NCI-H1436 treated with DMSO at 0.1 percent for 48 hours (cell line): Measurements from ENCODE around the gene TLE3.

Experiments
- DNase-seq: peaks from one replicate; lab custom pipeline; 2025; lab: John Stamatoyannopoulos, UW

TLE3 gene

GRCh38 chr15:70031261-70031660 lies 66.5 kb downstream of the TLE3 start:
- DNase-seq, result no peak

DNA sequence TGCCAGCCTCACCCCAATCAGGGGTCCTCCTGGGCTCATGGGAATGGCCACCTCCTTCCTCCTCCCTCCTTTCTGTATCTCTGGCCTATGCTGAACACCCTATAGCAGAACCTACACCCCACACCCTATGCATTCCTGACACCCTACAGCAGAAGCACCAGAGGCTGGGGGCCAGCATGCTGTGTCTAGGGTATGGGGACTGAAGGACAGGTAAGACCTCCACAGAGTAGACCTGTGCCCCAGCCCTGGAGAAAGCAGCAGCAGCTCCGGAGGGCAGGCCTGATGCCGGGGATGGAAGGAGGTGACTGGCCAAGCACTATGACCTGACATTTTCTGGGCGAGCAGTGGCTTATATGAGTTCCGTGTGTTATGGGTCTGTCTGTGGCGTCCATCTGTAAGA lies 66.9 kb downstream of the TLE3 start:
- DNase-seq, result no peak

GRCh38 chr15:70029297-70029701 lies 68.4 kb downstream of the TLE3 start:
- DNase-seq, result no peak

DNA sequence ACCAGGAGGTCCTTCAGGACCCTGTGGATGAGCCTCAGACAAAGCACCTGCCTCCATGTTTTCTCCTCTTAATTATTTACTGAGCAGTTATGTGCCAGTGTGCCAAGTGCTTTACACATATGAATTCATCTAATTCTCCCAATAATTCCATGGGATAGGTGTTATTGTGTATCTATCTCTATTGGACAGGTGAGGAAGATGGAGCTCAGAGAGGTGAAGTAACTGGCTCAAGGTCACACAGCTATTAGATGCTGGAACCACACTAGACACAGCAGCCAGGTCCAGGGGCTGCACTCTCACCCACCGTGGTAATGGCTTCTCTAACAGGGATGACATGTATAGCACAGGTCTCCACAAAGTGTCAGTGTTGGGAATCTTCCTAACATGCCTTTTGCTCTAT lies 70.2 kb downstream of the TLE3 start:
- DNase-seq, result no peak

GRCh38 chr15:70026991-70027390 lies 70.7 kb downstream of the TLE3 start:
- DNase-seq, result no peak

- DNase-seq, result no peak
Observed at GRCh38 chr15:70025413-70026296, 72.1 kb downstream of the TLE3 start.

DNA sequence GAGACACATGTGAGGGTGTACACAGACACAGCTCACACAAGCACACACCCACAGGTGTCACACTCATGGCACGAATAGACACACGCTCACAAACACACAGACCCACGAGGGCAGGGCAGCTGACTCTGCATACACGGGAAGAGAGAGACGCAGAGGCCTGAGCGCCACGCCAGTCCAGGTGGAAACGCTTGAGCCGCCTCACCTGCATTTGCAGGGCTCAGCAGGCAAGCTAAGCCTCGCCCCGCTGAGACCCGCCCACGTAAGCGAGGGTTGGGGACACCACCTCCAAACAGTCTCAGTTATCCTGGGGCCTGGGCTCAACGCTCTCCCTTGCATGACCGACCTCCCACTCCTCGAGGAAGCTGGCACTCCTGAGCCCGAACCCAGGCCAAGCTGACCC lies 73.2 kb downstream of the TLE3 start:
- DNase-seq, result no peak

GRCh38 chr15:70023769-70024491 lies 73.8 kb downstream of the TLE3 start:
- peak; percentile 24 for DNase-seq

- no peak for DNase-seq
Observed at GRCh38 chr15:70023064-70023768, 74.5 kb downstream of the TLE3 start.

DNA sequence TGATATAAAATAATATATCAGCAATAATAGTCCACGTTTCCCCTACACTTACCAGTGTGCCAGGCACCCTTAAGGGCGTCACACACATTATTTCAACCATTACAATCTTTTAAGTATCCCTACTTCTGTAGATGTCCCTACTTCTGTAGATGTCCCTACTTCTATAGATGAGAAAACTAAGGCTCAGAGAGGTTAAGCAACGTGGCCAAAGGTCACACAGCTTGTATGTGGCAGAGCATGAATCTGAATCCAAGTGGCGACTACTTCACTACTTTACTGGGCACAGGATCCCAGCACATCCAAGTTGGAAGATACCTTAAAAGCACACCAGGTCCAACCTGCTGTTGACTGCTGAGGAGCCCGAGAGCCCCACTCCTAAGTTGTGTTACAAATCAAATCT lies 77.5 kb downstream of the TLE3 start:
- DNase-seq, result no peak

DNA sequence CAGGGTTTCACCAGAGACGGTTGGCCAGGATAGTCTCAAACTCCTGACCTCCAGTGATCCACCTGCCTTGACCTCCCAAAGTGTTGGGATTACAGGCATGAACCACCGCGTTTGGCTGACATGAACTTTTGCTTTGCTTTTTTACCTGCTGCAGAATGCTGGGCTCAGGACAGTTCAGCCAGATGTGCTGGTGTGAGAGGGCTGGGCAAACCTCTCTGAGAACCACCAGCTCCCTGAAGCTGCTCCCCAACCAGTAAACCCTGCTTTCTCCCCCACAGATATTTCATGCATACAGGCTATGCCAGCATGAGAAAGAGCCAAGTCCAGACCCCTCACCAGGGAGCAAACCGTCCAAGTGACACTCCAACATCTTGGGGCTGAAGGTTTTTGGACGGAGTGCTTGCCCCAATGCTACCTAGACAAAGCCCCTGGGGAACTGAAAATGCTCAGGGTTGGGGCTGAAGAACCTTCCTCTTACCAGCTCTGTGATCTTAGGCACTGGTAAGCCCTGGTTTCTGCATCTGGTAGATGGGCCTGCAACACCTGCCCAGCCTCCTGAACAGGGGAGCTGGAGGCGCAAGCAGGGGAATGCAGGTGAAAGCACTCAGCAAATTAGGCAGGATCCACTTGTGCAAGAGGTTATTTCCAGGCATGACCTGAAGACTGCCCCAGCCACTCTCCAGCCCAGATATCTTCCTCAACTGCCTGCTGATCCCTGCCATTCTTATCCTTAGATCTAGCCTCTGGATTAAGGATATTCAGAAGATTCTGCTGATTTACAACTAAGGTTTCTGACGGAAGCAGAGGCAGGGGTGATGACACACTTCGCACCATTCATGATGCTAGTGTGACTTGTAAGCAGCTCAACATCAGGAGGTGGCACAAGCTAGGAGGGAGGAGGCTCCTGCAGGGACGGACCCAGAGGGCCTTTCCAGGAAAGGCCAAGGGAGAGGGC lies 78.8 kb downstream of the TLE3 start:
- DNase-seq, result no peak

- DNase-seq, result no peak
Observed at GRCh38 chr15:70017801-70018200, 79.9 kb downstream of the TLE3 start.

GRCh38 chr15:70017025-70017424 lies 80.7 kb downstream of the TLE3 start:
- no peak for DNase-seq

DNA sequence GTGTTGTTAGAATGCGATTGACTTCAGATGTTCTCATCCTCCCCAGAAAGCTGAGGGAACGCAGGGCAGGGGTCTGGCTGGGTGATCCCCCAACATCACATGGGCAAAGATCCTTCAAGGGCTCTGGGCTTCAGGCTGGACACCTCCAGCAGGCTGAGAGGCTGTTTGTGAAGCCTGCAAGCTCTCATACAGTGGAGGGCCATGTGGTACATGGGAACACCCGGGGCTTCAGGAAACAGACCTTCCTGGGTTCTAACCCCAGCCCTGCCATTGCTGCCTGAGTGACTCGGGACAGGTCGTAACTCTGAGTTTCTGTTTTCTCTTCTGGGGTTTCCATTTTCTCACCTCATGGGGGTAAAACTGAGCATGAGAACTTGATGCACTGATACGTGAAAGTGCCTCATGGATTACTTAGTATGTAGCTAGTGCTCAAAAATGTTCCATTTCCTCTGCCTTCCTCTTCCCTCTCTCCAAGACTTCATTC lies 81.2 kb downstream of the TLE3 start:
- DNase-seq, result no peak

- no peak for DNase-seq
Observed at GRCh38 chr15:70014860-70015490, 82.7 kb downstream of the TLE3 start.

- no peak for DNase-seq
Observed at GRCh38 chr15:70014331-70014730, 83.4 kb downstream of the TLE3 start.

- no peak for DNase-seq
Observed at GRCh38 chr15:70013656-70014313, 83.9 kb downstream of the TLE3 start.

DNA sequence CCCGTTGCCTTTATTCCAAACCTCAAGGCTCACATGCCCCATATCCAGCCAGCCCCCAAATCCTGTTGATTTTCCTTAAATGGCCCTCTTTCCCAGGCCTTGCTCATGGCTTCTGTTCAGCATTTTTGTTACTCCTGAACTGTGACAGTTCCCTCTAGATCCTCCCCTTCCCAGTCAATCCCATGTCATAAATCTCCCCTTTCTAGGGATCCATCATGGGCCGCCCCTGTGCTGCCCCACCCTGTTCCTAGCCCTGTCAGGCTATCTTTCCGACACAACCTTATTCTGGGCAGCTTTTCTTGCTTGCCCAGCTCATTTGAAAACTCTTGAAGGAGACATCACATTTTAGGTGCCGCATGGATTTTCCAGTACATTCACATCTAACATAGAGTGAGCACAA lies 84.8 kb downstream of the TLE3 start:
- no peak for DNase-seq

DNA sequence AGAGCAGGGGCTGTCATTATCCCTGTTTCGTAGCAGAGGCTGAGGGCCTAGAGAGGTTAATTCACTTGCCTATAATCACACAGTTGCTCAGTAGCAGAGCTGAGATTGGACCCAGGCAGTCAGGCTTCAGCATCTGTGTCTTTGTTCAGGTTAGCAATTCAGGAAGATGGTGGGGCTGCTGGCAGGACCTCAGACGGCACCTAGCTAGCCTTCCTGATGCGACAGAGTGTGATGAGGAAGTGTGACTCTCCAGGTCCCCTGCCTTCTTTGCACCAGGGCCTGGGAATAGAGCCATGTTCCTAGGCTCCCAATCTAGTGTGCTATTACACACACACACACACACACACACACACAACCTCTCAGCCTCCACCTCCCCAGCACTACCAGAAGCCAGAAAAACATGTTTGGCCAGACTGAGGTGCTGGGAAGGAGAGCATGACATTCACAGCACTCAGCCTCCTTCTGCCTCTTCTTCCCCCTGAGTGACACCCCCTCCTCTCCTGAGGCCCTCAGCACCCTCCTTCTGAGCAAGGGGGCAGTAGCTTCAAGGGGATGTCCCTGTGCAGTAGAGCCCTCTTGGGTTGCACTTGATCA lies 88.9 kb downstream of the TLE3 start:
- no peak for DNase-seq
